GM12872 (cell line): ENCODE measurements around the gene LRRTM4.

Experiments used
- CTCF ChIP-seq: IDR thresholded peaks from 3 replicates; pipeline ENCODE4 v1.5.1; 2011; ENCODE audit warnings: low read depth, mild to moderate bottlenecking, low read length, moderate library complexity; ENCODE audit not compliant: insufficient read depth

LRRTM4 gene

GRCh38 chr2:76809136-76809535 lies 713.0 kb downstream of the LRRTM4 start:
- TF ChIP-seq CTCF = no peak

GRCh38 chr2:76808732-76809131 lies 713.4 kb downstream of the LRRTM4 start:
- TF ChIP-seq CTCF = no peak

GRCh38 chr2:76793647-76794334 lies 728.4 kb downstream of the LRRTM4 start:
- no peak for TF ChIP-seq CTCF

GRCh38 chr2:76763276-76763675 lies 758.9 kb downstream of the LRRTM4 start:
- no peak for TF ChIP-seq CTCF

GRCh38 chr2:76760367-76760704 lies 761.8 kb downstream of the LRRTM4 start:
- no peak for TF ChIP-seq CTCF

GRCh38 chr2:76759634-76760366 lies 762.4 kb downstream of the LRRTM4 start:
- TF ChIP-seq CTCF = no peak

GRCh38 chr2:76752506-76752905 lies 769.7 kb downstream of the LRRTM4 start:
- no peak for TF ChIP-seq CTCF
